ENCODE results near the gene LSAMP. TPM values are rescaled to one million over a fixed set of nuclear protein-coding genes. Genes with fewer than 3 reads are reported as not detected.

LSAMP gene
- polyA plus RNA-seq, 3 donors = not detected

GRCh38 chr3:115788921-115789470, 656.3 kb downstream of the LSAMP start:
- Histone ChIP-seq H3K9ac (ENCODE audit: insufficient read depth, low read length, poor library complexity, severe bottlenecking) (no peak overlapping the region), H3K27ac (ENCODE audit: low read depth in 1 of 2, low read length in 2 of 2) (no peak overlapping the region), H3K36me3 (replicated peaks in 1 of 2; ENCODE audit: control insufficient read depth in 1 of 2, insufficient read depth in 2 of 2, low read length in 2 of 2) (no peaks in the 10 kb centered on the region), H3K4me1 (ENCODE audit: control insufficient read depth in 1 of 2, insufficient read depth in 2 of 2, low read length in 2 of 2) (peaks cover 5 to 10% of the 10 kb centered on the region in 2 donors), H3K79me2 (ENCODE audit: insufficient read depth, low read length) (no peaks in the 10 kb centered on the region), H3K4me3 (replicated peaks in 1 of 3; ENCODE audit: low read depth in 2 of 3, low read length in 3 of 3) (no peak overlapping the region), H3K4me2 (replicated peaks; ENCODE audit: extremely low read depth, low read length, poor library complexity, severe bottlenecking) (no peak overlapping the region), H3K9me3 (replicated peaks in 1 of 2; ENCODE audit: control insufficient read depth in 1 of 2, insufficient read depth in 1 of 2, low read length in 2 of 2) (no peaks in the 10 kb centered on the region), H2AFZ (ENCODE audit: insufficient read depth, low read depth, low read length, poor library complexity, severe bottlenecking) (no peak overlapping the region), H3K27me3 (ENCODE audit: control insufficient read depth in 2 of 2, insufficient read depth in 2 of 2, low read length in 2 of 2) (peaks cover 7 to 10% of the 10 kb centered on the region in 2 donors), H4K20me1 (ENCODE audit: insufficient read depth, low read length) (no peaks in the 10 kb centered on the region)
- no peak for DNase-seq
- Mint-ChIP-seq H3K4me3 (no peak overlapping the region), H3K4me1 (peaks cover 9% of the 10 kb centered on the region), H3K27ac (no peak overlapping the region), H3K36me3 (no peaks in the 10 kb centered on the region), H3K9me3 (peaks cover 0 to 2% (median 0%) of the 10 kb centered on the region in 7 donors), H3K27me3 (ENCODE audit: low read depth in 3 of 3) (peaks cover 12 to 22% (median 16%) of the 10 kb centered on the region in 3 donors)
- TF ChIP-seq CTCF (IDR thresholded peaks at IDR 0.05) = no peak
- WGBS (ENCODE audit: insufficient coverage) = 80% methylated on average over 4 of the region's 4 CpGs
- intact Hi-C loops (cut with micrococcal nuclease) = no loop called here

- intact Hi-C loops (cut with micrococcal nuclease) = no loop called here
- DNase-seq = no peak
- H3K4me1 Mint-ChIP-seq = peaks cover 12% of the 10 kb centered on the region
- no peaks in the 10 kb centered on the region for H3K79me2 ChIP-seq (ENCODE audit: insufficient read depth, low read length)
- peaks cover 24 to 33% (median 24%) of the 10 kb centered on the region in 3 donors for H3K27me3 Mint-ChIP-seq (ENCODE audit: low read depth in 3 of 3)
- H3K4me1 ChIP-seq (ENCODE audit: control insufficient read depth in 1 of 2, insufficient read depth in 2 of 2, low read length in 2 of 2) = peaks cover 9 to 15% of the 10 kb centered on the region in 2 donors
- no peak overlapping the region for H3K4me3 Mint-ChIP-seq
- H3K36me3 ChIP-seq (replicated peaks in 1 of 2; ENCODE audit: control insufficient read depth in 1 of 2, insufficient read depth in 2 of 2, low read length in 2 of 2) = no peaks in the 10 kb centered on the region
- no peak overlapping the region for H3K4me2 ChIP-seq (replicated peaks; ENCODE audit: extremely low read depth, low read length, poor library complexity, severe bottlenecking)
- no peak overlapping the region for H3K4me3 ChIP-seq (replicated peaks in 1 of 3; ENCODE audit: low read depth in 2 of 3, low read length in 3 of 3)
- H3K9me3 ChIP-seq (replicated peaks in 1 of 2; ENCODE audit: control insufficient read depth in 1 of 2, insufficient read depth in 1 of 2, low read length in 2 of 2) = no peaks in the 10 kb centered on the region
- H4K20me1 ChIP-seq (ENCODE audit: insufficient read depth, low read length) = no peaks in the 10 kb centered on the region
- H3K9me3 Mint-ChIP-seq = peaks cover 0 to 2% (median 0%) of the 10 kb centered on the region in 7 donors
- H2AFZ ChIP-seq (ENCODE audit: insufficient read depth, low read depth, low read length, poor library complexity, severe bottlenecking) = no peak overlapping the region
- H3K27me3 ChIP-seq (ENCODE audit: control insufficient read depth in 2 of 2, insufficient read depth in 2 of 2, low read length in 2 of 2) = peaks cover 10 to 22% of the 10 kb centered on the region in 2 donors
- TF ChIP-seq CTCF (IDR thresholded peaks at IDR 0.05) = no peak
- no peak overlapping the region for H3K27ac ChIP-seq (ENCODE audit: low read depth in 1 of 2, low read length in 2 of 2)
- WGBS (ENCODE audit: insufficient coverage) = no CpG with 5 or more reads among the region's 2 CpGs
- no peak overlapping the region for H3K27ac Mint-ChIP-seq
- no peaks in the 10 kb centered on the region for H3K36me3 Mint-ChIP-seq
- no peak overlapping the region for H3K9ac ChIP-seq (ENCODE audit: insufficient read depth, low read length, poor library complexity, severe bottlenecking)
Measured at GRCh38 chr3:115787818-115788217, 657.5 kb downstream of the LSAMP start.
